GM19467 (cell line): ENCODE measurements around the gene HTR4.
A peak's percentile ranks its signal among the peaks of the same experiment; 100 is the strongest.
"Not testable (repeated sequence)": the region's sequence is repeated elsewhere in the genome, so short reads cannot be mapped to it uniquely, and the experiment has no call there.

Experiments used
- ATAC-seq: cut with Tn5 transposase; IDR thresholded peaks from one replicate; pipeline ENCODE4 v1.9.1; 2021; ENCODE audit warnings: mild to moderate bottlenecking, moderate library complexity; ENCODE audit not compliant: unreplicated experiment

Gene HTR4

GRCh38 chr5:148482697-148483462 lies 171.4 kb downstream of the HTR4 start:
- ATAC-seq: peak; percentile 72

- ATAC-seq: no peak
Measured at GRCh38 chr5:148482196-148482595, 172.1 kb downstream of the HTR4 start.

- ATAC-seq: no peak
Measured at GRCh38 chr5:148477429-148477828, 176.9 kb downstream of the HTR4 start.

DNA sequence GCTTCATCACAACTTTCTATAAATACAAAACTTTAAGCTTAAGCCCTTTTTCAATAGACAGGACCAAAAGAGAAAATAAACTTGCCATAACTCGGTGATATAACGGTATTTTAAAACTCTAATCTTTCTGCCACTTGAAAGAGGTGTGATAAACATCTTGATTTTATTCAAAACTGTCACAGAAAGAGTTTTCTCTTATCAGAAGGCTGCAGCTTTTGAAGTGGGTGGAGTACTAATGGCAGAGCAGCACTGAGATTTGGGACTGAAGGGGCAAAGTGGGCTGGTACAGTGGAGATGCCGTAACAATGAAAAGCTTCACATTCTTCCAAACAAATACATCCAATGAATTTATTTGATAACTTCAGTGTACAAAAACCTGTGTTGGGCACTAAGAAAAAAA lies 178.0 kb downstream of the HTR4 start:
- no peak for ATAC-seq

- no peak for ATAC-seq
Measured at GRCh38 chr5:148474025-148474511, 180.3 kb downstream of the HTR4 start.

DNA sequence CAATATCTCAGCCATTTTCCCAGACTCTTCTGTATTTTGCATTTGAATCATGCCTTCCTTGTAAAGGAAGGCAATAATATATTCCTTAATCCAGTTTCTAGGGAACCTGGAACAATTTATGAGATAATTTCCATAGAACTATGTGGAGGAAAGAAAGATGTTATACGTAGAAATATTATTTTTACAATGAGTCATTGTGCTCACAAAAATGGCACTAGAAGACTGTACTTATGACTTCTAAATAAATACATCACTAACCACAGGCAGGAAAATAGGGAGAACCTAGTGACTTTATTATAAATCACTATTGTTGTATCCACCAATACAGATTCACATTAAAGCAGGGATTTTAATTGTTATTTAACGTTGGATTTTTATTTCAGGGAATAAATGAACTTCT lies 182.9 kb downstream of the HTR4 start:
- ATAC-seq: no peak

- ATAC-seq: no peak
Measured at GRCh38 chr5:148469501-148469935, 184.8 kb downstream of the HTR4 start.

- ATAC-seq: not testable (repeated sequence)
Measured at GRCh38 chr5:148468746-148469145, 185.6 kb downstream of the HTR4 start.

DNA sequence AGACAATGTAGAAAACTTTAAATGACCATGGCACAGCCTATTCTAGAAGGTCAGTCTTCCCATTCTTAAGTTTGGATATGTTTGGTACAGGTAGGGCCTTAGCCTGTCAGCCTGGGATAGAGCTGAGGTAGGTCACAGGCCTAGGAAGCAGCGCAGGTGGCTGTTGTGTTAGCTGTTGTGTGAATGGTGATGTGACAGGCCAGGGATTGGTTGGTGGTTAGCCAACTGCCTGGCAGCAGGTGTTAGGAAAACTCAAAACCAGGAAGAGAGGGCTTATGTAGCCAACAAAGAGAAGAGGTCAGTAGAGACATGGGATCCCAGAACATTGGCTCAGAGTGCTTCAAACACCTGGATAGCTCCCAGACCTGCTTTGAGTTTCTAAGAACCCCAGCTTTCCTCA lies 186.4 kb downstream of the HTR4 start:
- ATAC-seq: no peak

DNA sequence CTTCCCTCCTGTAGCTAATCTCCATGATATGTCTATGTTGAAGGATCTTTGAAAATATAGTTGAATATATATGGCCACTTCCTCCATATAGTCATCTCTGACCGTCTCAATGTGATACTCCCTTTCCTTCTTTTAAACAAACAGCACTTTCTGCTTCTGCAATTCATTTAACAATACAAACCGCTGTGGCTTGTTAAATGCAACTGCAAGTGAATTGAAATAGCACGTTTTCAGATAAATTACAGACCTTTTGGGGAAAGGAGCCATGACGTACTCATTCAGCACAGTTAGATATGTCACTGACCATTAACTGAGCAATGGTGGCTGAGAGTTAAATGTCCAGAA lies 188.1 kb downstream of the HTR4 start:
- ATAC-seq: no peak

- no peak for ATAC-seq
Measured at GRCh38 chr5:148465381-148466235, 188.7 kb downstream of the HTR4 start.

GRCh38 chr5:148459669-148460068 lies 194.7 kb downstream of the HTR4 start:
- no peak for ATAC-seq

- no peak for ATAC-seq
Measured at GRCh38 chr5:148458036-148458888, 196.1 kb downstream of the HTR4 start.

DNA sequence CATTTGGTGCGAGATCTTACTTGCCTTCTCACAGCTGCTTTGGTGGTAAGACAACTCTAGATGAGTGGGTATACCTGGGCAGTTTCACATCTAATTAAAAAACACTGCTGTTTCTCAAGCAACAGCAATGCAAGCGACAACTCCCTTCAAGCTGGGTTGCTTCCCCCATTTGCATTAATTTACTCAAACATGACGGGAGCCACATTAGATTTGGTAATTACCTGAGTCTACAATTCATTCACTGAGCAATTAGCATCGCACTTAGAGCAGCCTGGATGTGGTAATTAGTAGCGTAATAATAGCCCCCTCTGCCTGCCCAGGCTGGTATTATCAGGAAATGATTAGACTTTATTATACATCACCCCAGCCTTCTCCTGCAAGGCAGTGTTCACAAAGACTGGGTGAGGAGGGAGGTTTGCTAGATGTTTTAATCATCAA lies 197.1 kb downstream of the HTR4 start:
- peak; percentile 69 for ATAC-seq

DNA sequence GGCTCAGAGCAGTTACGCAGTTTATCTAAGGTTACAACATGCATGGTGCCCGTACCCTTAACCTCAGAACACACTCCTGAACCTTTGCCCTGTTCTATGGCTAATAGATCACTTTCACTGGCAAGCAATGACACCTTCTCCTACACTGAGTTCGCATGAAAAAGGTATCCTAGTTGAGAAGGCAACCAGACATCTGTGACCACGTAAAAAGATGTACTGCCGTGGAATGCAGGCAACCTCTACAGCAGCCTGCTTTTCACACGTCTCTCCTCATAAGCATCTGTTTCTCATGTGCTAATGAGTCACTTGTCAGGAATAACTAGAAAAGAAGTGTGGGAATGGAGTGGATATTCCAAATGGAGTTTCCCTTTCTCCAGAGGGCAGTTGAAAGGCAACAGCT lies 199.1 kb downstream of the HTR4 start:
- no peak for ATAC-seq

- ATAC-seq: no peak
Measured at GRCh38 chr5:148454576-148454975, 199.8 kb downstream of the HTR4 start.

DNA sequence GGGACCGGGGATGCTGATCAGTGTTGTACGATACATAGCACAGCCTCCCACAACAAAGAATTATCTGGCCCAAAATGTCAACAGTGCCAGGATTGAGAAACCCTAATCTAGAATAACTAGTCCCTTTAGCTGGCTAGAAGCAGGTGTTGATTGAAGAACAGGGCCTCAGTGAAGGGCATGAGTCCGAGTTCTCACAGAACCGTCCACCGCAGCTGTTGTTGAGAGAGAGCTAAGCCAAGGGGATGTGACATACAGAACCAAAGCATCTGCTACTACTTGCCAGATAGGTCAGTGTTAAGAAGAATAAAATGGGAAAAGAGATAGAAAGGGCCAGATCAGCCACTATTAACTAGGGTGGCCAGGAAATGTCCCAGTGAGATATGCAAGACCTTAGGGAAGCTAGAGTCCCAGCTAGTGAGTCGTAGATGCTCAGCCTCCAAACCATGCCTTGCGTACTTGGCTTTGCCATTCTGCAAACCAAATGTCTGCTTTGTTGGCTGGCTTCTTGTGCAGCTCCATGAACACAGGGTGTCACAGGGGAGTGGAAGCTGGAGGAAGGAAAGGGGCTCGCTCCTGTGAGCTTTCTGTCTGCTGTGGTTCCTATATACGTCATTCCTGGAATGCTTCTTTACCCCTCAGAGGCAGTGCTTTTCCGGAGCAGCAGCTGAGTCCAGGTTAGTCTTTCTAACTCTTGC lies 201.7 kb downstream of the HTR4 start:
- no peak for ATAC-seq

GRCh38 chr5:148446611-148447010 lies 207.7 kb downstream of the HTR4 start:
- no peak for ATAC-seq

GRCh38 chr5:148445578-148445977 lies 208.7 kb downstream of the HTR4 start:
- ATAC-seq: no peak

GRCh38 chr5:148443998-148444397 lies 210.3 kb downstream of the HTR4 start:
- peak; percentile 84 for ATAC-seq
